ENCODE data around the gene PSMD4.

DNA sequence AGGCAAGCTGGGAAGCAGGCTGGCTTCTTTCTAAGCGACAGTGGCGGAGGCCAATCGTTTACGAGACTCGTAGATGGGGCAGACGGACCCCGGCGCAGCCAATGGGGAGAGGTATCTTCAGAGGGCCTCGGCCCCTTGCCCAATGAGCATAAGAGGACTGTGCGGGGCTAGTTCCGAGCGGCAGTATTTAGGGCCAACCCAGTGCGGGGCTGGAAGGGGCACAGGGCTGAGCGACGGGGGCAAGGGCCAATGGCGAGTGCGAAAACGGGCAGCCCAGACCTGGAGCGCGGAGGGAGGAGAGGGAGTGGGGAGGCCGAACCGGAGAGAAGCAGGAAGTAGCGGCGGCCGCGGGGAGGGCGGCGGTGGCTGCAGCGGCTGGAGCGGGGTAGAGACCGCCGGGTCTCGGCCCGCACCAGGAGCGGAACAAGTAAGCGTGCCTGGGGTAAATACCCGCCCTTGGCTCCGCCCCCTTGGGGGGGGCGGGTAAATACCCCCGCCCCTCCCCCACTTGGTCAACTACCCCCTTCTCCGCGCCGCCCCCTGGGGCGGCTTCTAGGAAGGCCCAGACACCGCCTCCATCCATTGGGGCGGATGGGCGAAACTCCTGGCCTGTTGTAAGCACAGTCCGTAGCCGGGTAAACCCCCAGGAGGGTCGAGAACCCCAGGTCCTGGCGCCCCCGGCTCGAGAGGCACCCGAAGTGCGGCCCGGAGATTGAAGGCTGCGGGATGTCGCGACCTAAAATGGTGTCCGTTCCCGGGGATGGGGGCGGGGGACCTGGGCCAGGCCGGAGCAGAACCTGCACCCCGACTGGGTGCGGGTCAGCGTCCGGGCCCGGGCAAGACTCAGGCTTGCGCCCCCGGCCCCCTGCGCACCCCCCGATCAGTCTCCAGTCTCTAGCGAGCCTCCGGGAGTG lies 27.7 kb downstream of the PSMD4 start, which contains the start of gene ZNF687:
- TF ChIP-seq CTCF (IDR thresholded peaks at IDR 0.05): no peak
- peak in 1 of 2 donors; percentile 72 for TF ChIP-seq POLR2A (IDR thresholded peaks at IDR 0.05)

Measured in thyroid gland (tissue), 4 donors.